Activated naive CD4-positive, alpha-beta T cell treated with anti-CD3 and anti-CD28 coated beads, Interleukin-2, amount 50 U/mL, for 16 hours (primary cell): ENCODE results near the gene SRXN1.

Experiments
- DNase-seq: peaks from one replicate; pipeline ENCODE4 v3.0.0-alpha.2; 2020

SRXN1 gene

GRCh38 chr20:675033-675452, 22.0 kb upstream of the SRXN1 start:
- no peak for DNase-seq

- DNase-seq, result no peak
Measured at GRCh38 chr20:673603-674001, 20.6 kb upstream of the SRXN1 start.

DNA sequence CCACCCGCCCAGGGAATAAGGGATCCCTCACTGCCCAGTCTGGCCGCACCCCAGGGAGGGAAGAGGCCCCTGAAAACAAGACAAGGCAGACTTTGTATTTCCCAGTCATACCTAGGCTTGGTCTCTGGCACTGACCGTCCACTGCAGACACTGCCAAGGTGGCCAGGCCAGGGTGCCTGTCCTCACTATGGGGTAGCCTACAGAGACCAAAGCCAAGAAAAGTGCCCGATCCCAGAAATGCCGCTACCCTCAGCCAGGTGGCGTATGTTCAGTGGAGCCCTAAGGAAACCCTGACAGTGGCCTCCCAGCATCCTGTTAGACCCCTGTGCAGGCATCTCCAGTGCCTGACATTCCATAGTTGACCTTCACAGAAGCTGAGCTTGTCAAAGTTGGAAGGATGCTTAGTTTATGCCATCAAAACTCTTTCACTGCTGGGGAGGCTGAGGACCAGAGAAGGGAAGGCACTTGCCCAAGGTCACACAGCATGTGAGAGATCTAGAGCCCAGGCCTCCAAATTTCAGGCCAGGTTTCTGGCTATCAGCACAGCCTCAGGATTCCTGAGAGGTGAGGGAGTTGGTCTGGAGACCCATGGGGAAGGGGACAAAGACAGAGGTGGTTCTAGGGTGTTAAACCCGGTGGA, 20.1 kb upstream of the SRXN1 start:
- no peak for DNase-seq

- DNase-seq, result no peak
Measured at GRCh38 chr20:671252-672030, 18.4 kb upstream of the SRXN1 start.

DNA sequence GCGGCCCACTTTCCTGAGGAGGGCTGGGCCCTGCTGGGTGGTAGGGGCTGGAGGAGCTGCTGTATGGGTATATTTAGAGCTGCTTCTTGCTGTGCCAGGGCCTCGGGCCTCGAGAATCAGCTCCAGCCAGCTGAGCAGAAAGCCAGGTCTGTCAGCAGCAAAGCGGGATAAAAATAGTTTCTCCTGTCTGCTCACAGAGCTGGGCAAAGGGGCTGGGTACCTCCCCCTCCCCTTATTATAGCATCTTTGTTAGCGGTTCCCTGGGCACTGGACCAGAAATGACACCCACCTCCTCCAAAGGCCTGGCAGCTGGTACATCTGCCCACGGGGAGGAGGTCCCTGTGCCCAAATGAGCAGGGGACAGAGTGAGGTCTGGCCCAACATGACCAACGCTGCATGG, 16.6 kb upstream of the SRXN1 start:
- DNase-seq, result no peak

GRCh38 chr20:668638-669037, 15.6 kb upstream of the SRXN1 start:
- DNase-seq, result no peak

DNA sequence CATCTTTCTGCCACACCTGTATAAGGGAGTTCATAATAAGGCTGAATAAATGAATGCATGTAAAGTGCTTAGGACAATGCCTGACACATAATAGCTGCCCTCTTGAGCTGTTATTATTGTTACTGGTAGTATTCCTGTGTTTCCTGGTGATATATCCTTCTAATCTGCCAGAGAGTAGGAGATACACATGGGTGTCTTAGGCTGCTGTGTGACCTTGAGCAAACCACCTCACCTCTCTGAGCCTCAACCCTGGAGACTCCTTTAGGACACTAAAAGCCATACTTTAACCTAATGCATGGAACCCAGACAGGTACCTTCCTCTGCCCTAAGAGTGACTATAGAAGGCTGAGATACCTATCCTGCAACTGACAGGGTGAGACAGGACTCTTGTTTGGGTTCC, 15.1 kb upstream of the SRXN1 start:
- DNase-seq, result no peak

DNA sequence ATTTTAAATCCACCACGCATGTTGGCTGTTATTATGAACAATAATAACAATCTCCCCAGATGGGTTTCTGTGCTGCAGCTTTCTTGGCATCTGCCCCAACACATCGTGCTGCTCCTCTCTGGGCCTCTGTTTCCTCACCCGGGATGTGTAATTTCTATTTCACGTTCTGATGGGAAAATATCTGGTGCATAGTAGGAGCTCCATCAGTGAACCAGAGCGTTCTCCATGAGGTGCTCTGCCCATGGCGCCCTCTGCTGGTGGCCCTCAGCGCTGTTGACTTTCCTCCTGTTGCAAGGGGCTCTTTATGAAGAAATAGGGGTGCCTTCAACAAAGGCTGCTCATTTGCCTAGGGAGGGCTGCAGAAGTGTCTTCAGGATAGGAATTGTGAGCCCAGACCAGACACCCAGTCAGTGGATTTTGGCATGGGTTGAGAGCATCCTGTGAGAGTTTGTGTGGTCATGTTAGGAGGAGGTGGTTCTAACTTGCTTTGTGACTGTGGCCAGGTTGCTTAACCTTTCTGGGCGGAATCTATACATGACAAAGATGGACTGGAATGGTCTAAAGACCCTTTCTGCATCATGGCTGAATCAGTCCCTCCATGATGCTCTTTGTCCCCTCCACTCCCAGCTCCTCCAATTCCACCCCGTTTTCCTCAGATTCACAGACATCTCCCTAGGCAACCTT, 14.5 kb upstream of the SRXN1 start:
- DNase-seq, result peak; percentile 54

GRCh38 chr20:666877-667276, 13.9 kb upstream of the SRXN1 start:
- no peak for DNase-seq

GRCh38 chr20:665276-665675, 12.3 kb upstream of the SRXN1 start:
- no peak for DNase-seq

DNA sequence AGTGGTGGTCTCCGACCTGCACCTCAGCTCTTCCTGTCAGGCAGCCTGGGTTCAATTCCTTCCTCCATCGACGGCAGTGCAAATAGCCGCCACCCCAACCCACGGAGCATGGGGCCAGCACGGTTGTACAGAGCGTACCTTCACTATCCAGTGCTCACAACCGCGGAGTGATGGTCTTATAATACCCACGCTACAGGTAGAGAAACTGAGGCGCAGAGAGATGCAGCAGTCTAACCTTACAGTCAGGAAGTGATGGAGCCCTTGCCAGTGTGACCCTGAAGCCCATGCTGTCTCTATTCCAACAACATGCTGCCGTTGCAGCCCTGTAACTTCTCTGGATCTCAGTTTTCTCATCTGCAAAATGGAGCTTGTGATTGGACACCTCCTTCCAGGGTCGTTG, 11.6 kb upstream of the SRXN1 start:
- no peak for DNase-seq

DNA sequence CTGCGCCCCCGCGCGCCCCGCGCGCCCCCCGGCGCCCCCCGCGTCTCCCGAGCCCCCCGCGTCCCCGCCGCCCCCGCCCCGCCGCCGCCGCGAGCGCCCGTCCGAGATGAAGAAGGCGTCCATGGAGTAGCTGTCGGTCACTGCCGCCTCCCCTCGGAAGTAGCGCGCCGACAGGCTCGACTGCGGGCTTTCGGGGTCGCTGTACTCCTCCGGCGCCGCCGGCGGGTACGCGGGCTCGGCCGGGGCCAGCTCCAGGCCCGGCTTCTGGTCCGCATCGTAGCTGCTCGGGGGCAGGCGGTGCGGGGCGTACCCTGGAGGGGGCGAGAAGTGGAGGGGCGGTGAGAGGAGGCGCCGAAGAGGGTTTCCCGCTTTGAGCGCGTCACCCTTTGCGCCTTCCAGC, 11.2 kb upstream of the SRXN1 start:
- DNase-seq, result no peak

GRCh38 chr20:663315-664090, 10.5 kb upstream of the SRXN1 start:
- no peak for DNase-seq

GRCh38 chr20:662277-663192, 9.5 kb upstream of the SRXN1 start:
- no peak for DNase-seq

GRCh38 chr20:661474-662270, 8.7 kb upstream of the SRXN1 start:
- no peak for DNase-seq

DNA sequence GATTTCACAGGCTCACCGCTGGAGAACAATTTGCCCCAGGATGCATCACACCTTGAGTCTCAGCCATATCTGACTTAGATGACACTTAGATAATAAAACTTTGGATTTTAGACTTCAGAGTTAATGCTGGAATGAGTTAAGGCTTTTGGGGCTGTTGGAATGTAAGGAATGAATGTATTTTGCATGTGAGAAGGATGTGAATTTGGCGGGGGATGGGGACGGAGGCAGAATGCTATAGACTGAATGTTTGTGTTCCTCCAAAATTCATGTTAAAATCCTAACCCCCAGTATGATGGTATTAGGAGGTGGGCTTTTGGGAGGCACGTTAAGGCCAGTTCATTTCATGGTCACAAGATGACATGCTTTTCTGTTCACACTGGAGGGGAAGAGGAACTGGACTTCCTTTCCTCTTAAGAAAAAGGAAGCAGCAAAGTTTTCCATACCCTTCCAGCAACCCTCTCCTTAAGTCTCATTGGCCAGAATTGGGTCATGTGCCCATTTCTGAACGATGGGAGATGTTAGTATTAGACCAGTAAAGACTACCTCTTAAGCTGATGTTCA, 5.8 kb upstream of the SRXN1 start:
- DNase-seq, result no peak

- no peak for DNase-seq
Measured at GRCh38 chr20:658202-658601, 5.2 kb upstream of the SRXN1 start.

DNA sequence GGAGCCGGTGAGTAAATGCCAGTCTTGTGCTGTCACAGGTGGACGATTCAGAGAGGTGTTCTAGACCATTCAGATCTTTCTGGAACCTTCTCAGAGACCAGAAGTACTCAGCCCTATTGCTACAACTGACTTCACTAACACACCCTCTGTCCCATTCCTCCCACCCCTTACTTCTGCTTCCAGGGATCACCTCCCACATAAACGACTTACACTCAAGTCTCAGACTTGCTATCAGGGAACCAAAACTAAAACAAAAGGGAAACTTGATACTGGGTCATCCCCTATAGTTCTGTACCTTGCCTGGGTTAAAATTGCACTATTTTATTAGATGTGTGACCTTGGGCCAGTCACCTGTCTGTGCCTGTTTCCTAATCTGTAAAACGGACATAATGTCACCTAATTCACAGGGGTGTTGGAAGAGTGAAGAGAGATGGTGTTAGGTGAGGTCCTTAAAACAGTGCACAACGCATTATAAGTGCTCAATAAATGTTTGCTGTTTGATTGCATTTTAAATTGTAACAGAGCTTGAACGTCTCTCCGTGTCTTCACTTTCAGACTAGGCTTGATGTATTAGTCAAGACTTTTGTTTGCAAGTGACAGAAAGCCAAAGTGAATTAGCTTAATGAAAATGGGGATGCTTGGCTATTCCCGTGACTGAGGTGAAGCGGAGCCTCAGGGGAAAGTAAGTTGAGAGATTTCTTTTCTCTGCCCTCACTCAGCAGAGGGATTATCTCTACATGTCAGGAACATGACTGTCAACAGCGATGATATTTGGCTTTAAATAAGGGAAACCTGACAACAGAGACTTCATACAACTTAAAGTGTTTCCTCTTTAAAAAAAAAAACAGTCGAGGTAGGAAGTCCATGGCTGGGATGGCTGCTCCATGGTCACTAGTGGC, 3.0 kb upstream of the SRXN1 start:
- DNase-seq, result no peak

GRCh38 chr20:654417-654750, 1.4 kb upstream of the SRXN1 start:
- no peak for DNase-seq
